Measurements from ENCODE around the gene HTR1E.
"Not testable (repeated sequence)": the region's sequence is repeated elsewhere in the genome, so short reads cannot be mapped to it uniquely, and the experiment has no call there.

The HTR1E gene

GRCh38 chr6:86964029-86964579 lies 26.8 kb downstream of the HTR1E start:
- DNase-seq, result no peak
- in situ Hi-C loops (cut with HindIII; ENCODE audit: low pct_ligation_motif_present, low pct_unique_long_range_greater_than_20kb, low sequenced_read_pairs), result no loop called here

GRCh38 chr6:86966271-86966670 lies 28.9 kb downstream of the HTR1E start:
- in situ Hi-C loops (cut with HindIII; ENCODE audit: low pct_ligation_motif_present, low pct_unique_long_range_greater_than_20kb, low sequenced_read_pairs), result no loop called here
- no peak for DNase-seq

- DNase-seq, result no peak
- in situ Hi-C loops (cut with HindIII; ENCODE audit: low pct_ligation_motif_present, low pct_unique_long_range_greater_than_20kb, low sequenced_read_pairs), result no loop called here
Observed at GRCh38 chr6:86969573-86969972, 32.2 kb downstream of the HTR1E start.

GRCh38 chr6:86973088-86973487 lies 35.8 kb downstream of the HTR1E start:
- in situ Hi-C loops (cut with HindIII; ENCODE audit: low pct_ligation_motif_present, low pct_unique_long_range_greater_than_20kb, low sequenced_read_pairs), result no loop called here
- no peak for DNase-seq

GRCh38 chr6:86978251-86978650 lies 40.9 kb downstream of the HTR1E start:
- in situ Hi-C loops (cut with HindIII; ENCODE audit: low pct_ligation_motif_present, low pct_unique_long_range_greater_than_20kb, low sequenced_read_pairs), result no loop called here
- no peak for DNase-seq

- in situ Hi-C loops (cut with HindIII; ENCODE audit: low pct_ligation_motif_present, low pct_unique_long_range_greater_than_20kb, low sequenced_read_pairs), result no loop called here
- no peak for DNase-seq
Observed at GRCh38 chr6:87001494-87001893, 64.2 kb downstream of the HTR1E start.

GRCh38 chr6:87002391-87002790 lies 65.1 kb downstream of the HTR1E start:
- in situ Hi-C loops (cut with HindIII; ENCODE audit: low pct_ligation_motif_present, low pct_unique_long_range_greater_than_20kb, low sequenced_read_pairs); DNase-seq: not testable (repeated sequence)

GRCh38 chr6:87006541-87006940 lies 69.2 kb downstream of the HTR1E start:
- DNase-seq; in situ Hi-C loops (cut with HindIII; ENCODE audit: low pct_ligation_motif_present, low pct_unique_long_range_greater_than_20kb, low sequenced_read_pairs): not testable (repeated sequence)

- in situ Hi-C loops (cut with HindIII; ENCODE audit: low pct_ligation_motif_present, low pct_unique_long_range_greater_than_20kb, low sequenced_read_pairs); DNase-seq: not testable (repeated sequence)
Observed at GRCh38 chr6:87009581-87009980, 72.3 kb downstream of the HTR1E start.

GRCh38 chr6:87012035-87012434 lies 74.7 kb downstream of the HTR1E start:
- in situ Hi-C loops (cut with HindIII; ENCODE audit: low pct_ligation_motif_present, low pct_unique_long_range_greater_than_20kb, low sequenced_read_pairs), result no loop called here
- DNase-seq, result no peak

- DNase-seq, result no peak
- in situ Hi-C loops (cut with HindIII; ENCODE audit: low pct_ligation_motif_present, low pct_unique_long_range_greater_than_20kb, low sequenced_read_pairs), result no loop called here
Observed at GRCh38 chr6:87012743-87013142, 75.4 kb downstream of the HTR1E start.

- in situ Hi-C loops (cut with HindIII; ENCODE audit: low pct_ligation_motif_present, low pct_unique_long_range_greater_than_20kb, low sequenced_read_pairs), result no loop called here
- DNase-seq, result no peak
Observed at GRCh38 chr6:87016772-87017171, 79.4 kb downstream of the HTR1E start.

GRCh38 chr6:87027021-87027420 lies 89.7 kb downstream of the HTR1E start:
- in situ Hi-C loops (cut with HindIII; ENCODE audit: low pct_ligation_motif_present, low pct_unique_long_range_greater_than_20kb, low sequenced_read_pairs), result no loop called here
- DNase-seq, result no peak

GRCh38 chr6:87029711-87030314 lies 92.5 kb downstream of the HTR1E start:
- in situ Hi-C loops (cut with HindIII; ENCODE audit: low pct_ligation_motif_present, low pct_unique_long_range_greater_than_20kb, low sequenced_read_pairs), result no loop called here
- peak; percentile 31 for DNase-seq

- in situ Hi-C loops (cut with HindIII; ENCODE audit: low pct_ligation_motif_present, low pct_unique_long_range_greater_than_20kb, low sequenced_read_pairs), result no loop called here
- no peak for DNase-seq
Observed at GRCh38 chr6:87040729-87041128, 103.4 kb downstream of the HTR1E start.

GRCh38 chr6:87045521-87046075 lies 108.3 kb downstream of the HTR1E start:
- DNase-seq, result no peak
- in situ Hi-C loops (cut with HindIII; ENCODE audit: low pct_ligation_motif_present, low pct_unique_long_range_greater_than_20kb, low sequenced_read_pairs), result no loop called here

- no peak for DNase-seq
- in situ Hi-C loops (cut with HindIII; ENCODE audit: low pct_ligation_motif_present, low pct_unique_long_range_greater_than_20kb, low sequenced_read_pairs), result no loop called here
Observed at GRCh38 chr6:87049779-87050178, 112.5 kb downstream of the HTR1E start.

GRCh38 chr6:87053312-87053711 lies 116.0 kb downstream of the HTR1E start:
- in situ Hi-C loops (cut with HindIII; ENCODE audit: low pct_ligation_motif_present, low pct_unique_long_range_greater_than_20kb, low sequenced_read_pairs), result no loop called here
- DNase-seq, result no peak

- DNase-seq, result no peak
- in situ Hi-C loops (cut with HindIII; ENCODE audit: low pct_ligation_motif_present, low pct_unique_long_range_greater_than_20kb, low sequenced_read_pairs), result no loop called here
Observed at GRCh38 chr6:87054143-87054833, 117.0 kb downstream of the HTR1E start.

GRCh38 chr6:87059943-87060342 lies 122.6 kb downstream of the HTR1E start:
- in situ Hi-C loops (cut with HindIII; ENCODE audit: low pct_ligation_motif_present, low pct_unique_long_range_greater_than_20kb, low sequenced_read_pairs), result no loop called here
- DNase-seq, result no peak

All from ACHN (cell line).